ENCODE data around the gene TPCN2.

TPCN2 gene

GRCh38 chr11:69058511-69059270 is 10.0 kb downstream of the TPCN2 start:
- no peak for DNase-seq

- DNase-seq: no peak
Observed at GRCh38 chr11:69059429-69059828, 10.7 kb downstream of the TPCN2 start.

- no peak for DNase-seq
Observed at GRCh38 chr11:69059985-69060384, 11.3 kb downstream of the TPCN2 start.

- no peak for DNase-seq
Observed at GRCh38 chr11:69060806-69061712, 12.3 kb downstream of the TPCN2 start.

- DNase-seq: no peak
Observed at GRCh38 chr11:69061713-69062053, 13.0 kb downstream of the TPCN2 start.

- DNase-seq: no peak
Observed at GRCh38 chr11:69062169-69062855, 13.6 kb downstream of the TPCN2 start.

GRCh38 chr11:69062873-69063651 is 14.3 kb downstream of the TPCN2 start:
- DNase-seq: no peak

GRCh38 chr11:69063652-69064260 is 15.0 kb downstream of the TPCN2 start:
- DNase-seq: no peak

- DNase-seq: no peak
Observed at GRCh38 chr11:69064394-69064957, 15.7 kb downstream of the TPCN2 start.

GRCh38 chr11:69065147-69065710 is 16.5 kb downstream of the TPCN2 start:
- no peak for DNase-seq

GRCh38 chr11:69066122-69067112 is 17.7 kb downstream of the TPCN2 start:
- DNase-seq: no peak

GRCh38 chr11:69067200-69067599 is 18.5 kb downstream of the TPCN2 start:
- DNase-seq: no peak

GRCh38 chr11:69071086-69071800 is 22.5 kb downstream of the TPCN2 start:
- no peak for DNase-seq

- no peak for DNase-seq
Observed at GRCh38 chr11:69071956-69072355, 23.2 kb downstream of the TPCN2 start.

- DNase-seq: no peak
Observed at GRCh38 chr11:69073469-69073868, 24.7 kb downstream of the TPCN2 start.

GRCh38 chr11:69074375-69075140 is 25.8 kb downstream of the TPCN2 start:
- DNase-seq: no peak

GRCh38 chr11:69075421-69076128 is 26.8 kb downstream of the TPCN2 start:
- DNase-seq: no peak
